ENCODE measurements around the gene NFATC4. TPM values are rescaled to one million over a fixed set of nuclear protein-coding genes. Genes with fewer than 3 reads are reported as not detected.
"Not testable (repeated sequence)": the region's sequence is repeated elsewhere in the genome, so short reads cannot be mapped to it uniquely, and the experiment has no call there.

Gene NFATC4
- total RNA-seq, 5 donors from 2014 or later (not counting 1 experiment from before 2014, with no cell fraction given): 0.16 to 0.82 (median 0.39) TPM; not detected in 1

DNA sequence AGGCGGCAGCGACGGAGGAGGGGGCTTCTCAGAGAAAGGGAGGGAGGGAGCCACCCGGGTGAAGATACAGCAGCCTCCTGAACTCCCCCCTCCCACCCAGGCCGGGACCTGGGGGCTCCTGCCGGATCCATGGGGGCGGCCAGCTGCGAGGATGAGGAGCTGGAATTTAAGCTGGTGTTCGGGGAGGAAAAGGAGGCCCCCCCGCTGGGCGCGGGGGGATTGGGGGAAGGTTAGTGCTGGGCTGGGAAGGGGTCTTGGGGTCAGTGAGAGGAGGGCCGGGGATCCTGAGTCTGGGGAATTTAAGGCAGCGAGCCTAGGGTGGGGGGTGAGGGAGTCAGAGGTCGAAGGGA is 203 bp downstream of the NFATC4 start:
- no peak for ATAC-seq (replicated peaks in 1 of 4)
- peak overlapping the region in 1 of 2 donors; percentile 54 for H3K4me3 ChIP-seq (ENCODE audit: control insufficient read depth in 1 of 2, extremely low read depth in 1 of 2, low read length in 1 of 2)
- peaks cover 29 to 35% (median 35%) of the 10 kb centered on the region in 3 donors for H3K4me1 Mint-ChIP-seq
- no peaks in the 10 kb centered on the region for H3K9me3 ChIP-seq
- no peak for DNase-seq
- H3K4me1 ChIP-seq (ENCODE audit: control insufficient read depth in 1 of 2, extremely low read depth in 1 of 2, insufficient read depth in 2 of 2, low read length in 2 of 2): peaks cover 4 to 36% of the 10 kb centered on the region in 2 experiments
- no peak overlapping the region for H3K27ac ChIP-seq (ENCODE audit: low read length)
- POLR2A ChIA-PET: no interaction called here
- peaks cover 34 to 36% of the 10 kb centered on the region in 2 donors for H3K27me3 Mint-ChIP-seq
- peak overlapping the region in 2 of 3 donors; percentile 9 to 79 for H3K4me3 Mint-ChIP-seq
- H3K27ac Mint-ChIP-seq: no peak overlapping the region
- CTCF ChIA-PET: no interaction called here
- H3K36me3 ChIP-seq (ENCODE audit: control insufficient read depth in 2 of 2, extremely low read depth in 1 of 2, insufficient read depth in 1 of 2, low read length in 1 of 2): no peaks in the 10 kb centered on the region
- no peaks in the 10 kb centered on the region for H3K9me3 Mint-ChIP-seq
- WGBS (ENCODE audit: insufficient coverage): 0% methylated on average over 8 of the region's 15 CpGs
- peaks cover 0 to 61% of the 10 kb centered on the region in 2 experiments for H3K27me3 ChIP-seq (replicated peaks in 1 of 2; ENCODE audit: control insufficient read depth in 2 of 2, extremely low read depth in 1 of 2, insufficient read depth in 2 of 2, low read length in 1 of 2)
- H3K36me3 Mint-ChIP-seq: no peaks in the 10 kb centered on the region

DNA sequence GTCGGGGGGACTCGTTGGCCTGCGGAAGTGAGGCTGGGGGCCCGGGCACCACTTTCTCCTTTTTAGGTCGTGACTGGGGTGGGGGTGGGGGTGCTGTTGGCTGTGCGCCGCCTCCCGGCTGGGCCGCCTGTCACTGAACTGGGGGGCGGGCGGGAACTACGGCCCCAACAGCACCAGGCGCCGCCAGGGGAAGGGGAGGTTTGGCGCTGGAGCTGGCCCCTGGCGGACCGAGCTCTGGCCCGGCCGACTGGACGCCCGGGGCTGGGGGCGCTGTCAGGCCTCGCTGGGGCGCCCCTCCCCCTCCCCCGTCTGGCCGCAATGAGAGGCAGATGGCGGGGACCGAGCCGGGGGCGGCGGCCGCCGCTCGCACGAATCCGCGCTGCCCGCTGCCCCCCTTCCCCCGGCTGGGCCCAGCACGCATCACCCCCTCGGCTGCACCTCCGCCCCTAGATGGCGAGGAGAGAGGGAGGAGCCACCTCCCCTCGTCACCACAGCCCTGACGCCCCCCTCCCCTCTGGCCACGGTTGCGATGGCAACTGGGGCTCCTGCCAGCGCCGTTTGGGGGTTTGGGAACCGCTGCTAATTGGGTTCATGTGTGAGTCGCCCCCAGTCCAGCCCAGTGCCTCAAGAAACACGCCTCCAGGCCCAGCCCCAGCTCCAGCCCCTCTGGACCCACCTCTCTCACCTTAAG is 723 bp downstream of the NFATC4 start:
- Mint-ChIP-seq H3K4me3 (peak overlapping the region; percentile 9 to 79 (median 34)), H3K27me3 (peaks cover 30 to 36% of the 10 kb centered on the region in 2 donors), H3K36me3 (no peaks in the 10 kb centered on the region), H3K9me3 (no peaks in the 10 kb centered on the region), H3K27ac (no peak overlapping the region), H3K4me1 (peaks cover 29 to 35% (median 35%) of the 10 kb centered on the region in 3 donors)
- CTCF ChIA-PET: no interaction called here
- H3K4me1 ChIP-seq (ENCODE audit: control insufficient read depth in 1 of 2, extremely low read depth in 1 of 2, insufficient read depth in 2 of 2, low read length in 2 of 2): peaks cover 4 to 36% of the 10 kb centered on the region in 2 experiments
- H3K9me3 ChIP-seq: no peaks in the 10 kb centered on the region
- H3K4me3 ChIP-seq (ENCODE audit: control insufficient read depth in 1 of 2, extremely low read depth in 1 of 2, low read length in 1 of 2): peak overlapping the region in 1 of 2 donors; percentile 54
- WGBS (ENCODE audit: insufficient coverage): 5% methylated on average over 7 of the region's 52 CpGs
- DNase-seq: peak in 26 of 35 experiments; percentile 13 to 57 (median 24)
- ATAC-seq (replicated peaks in 1 of 4): peak in 3 of 4 experiments; percentile 20 to 59 (median 21)
- H3K27me3 ChIP-seq (replicated peaks in 1 of 2; ENCODE audit: control insufficient read depth in 2 of 2, extremely low read depth in 1 of 2, insufficient read depth in 2 of 2, low read length in 1 of 2): peaks cover 0 to 58% of the 10 kb centered on the region in 2 experiments
- no peaks in the 10 kb centered on the region for H3K36me3 ChIP-seq (ENCODE audit: control insufficient read depth in 2 of 2, extremely low read depth in 1 of 2, insufficient read depth in 1 of 2, low read length in 1 of 2)
- POLR2A ChIA-PET: no interaction called here
- H3K27ac ChIP-seq (ENCODE audit: low read length): no peak overlapping the region

DNA sequence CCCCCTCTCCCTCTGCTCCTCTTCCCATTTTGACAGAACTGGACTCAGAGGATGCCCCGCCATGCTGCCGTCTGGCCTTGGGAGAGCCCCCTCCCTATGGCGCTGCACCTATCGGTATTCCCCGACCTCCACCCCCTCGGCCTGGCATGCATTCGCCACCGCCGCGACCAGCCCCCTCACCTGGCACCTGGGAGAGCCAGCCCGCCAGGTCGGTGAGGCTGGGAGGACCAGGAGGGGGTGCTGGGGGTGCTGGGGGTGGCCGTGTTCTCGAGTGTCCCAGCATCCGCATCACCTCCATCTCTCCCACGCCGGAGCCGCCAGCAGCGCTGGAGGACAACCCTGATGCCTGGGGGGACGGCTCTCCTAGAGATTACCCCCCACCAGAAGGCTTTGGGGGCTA is 1.5 kb downstream of the NFATC4 start:
- POLR2A ChIA-PET: no interaction called here
- 95% methylated on average over 8 of the region's 20 CpGs for WGBS (ENCODE audit: insufficient coverage)

GRCh38 chr14:24369907-24370687 is 2.1 kb downstream of the NFATC4 start:
- H3K27me3 ChIP-seq (replicated peaks in 1 of 2; ENCODE audit: control insufficient read depth in 2 of 2, extremely low read depth in 1 of 2, insufficient read depth in 2 of 2, low read length in 1 of 2): peaks cover 0 to 58% of the 10 kb centered on the region in 2 experiments
- CTCF ChIA-PET: no interaction called here
- no peak for ATAC-seq (replicated peaks in 1 of 4)
- H3K4me3 ChIP-seq (ENCODE audit: control insufficient read depth in 1 of 2, extremely low read depth in 1 of 2, low read length in 1 of 2): no peak overlapping the region
- peaks cover 27 to 40% of the 10 kb centered on the region in 2 donors for H3K27me3 Mint-ChIP-seq
- peaks cover 4 to 36% of the 10 kb centered on the region in 2 experiments for H3K4me1 ChIP-seq (ENCODE audit: control insufficient read depth in 1 of 2, extremely low read depth in 1 of 2, insufficient read depth in 2 of 2, low read length in 2 of 2)
- no peaks in the 10 kb centered on the region for H3K9me3 Mint-ChIP-seq
- no peak overlapping the region for H3K4me3 Mint-ChIP-seq
- no peaks in the 10 kb centered on the region for H3K9me3 ChIP-seq
- H3K4me1 Mint-ChIP-seq: peaks cover 29 to 34% (median 34%) of the 10 kb centered on the region in 3 donors
- H3K27ac Mint-ChIP-seq: no peak overlapping the region
- no peak overlapping the region for H3K27ac ChIP-seq (ENCODE audit: low read length)
- WGBS (ENCODE audit: insufficient coverage): 92% methylated on average over 25 of the region's 32 CpGs
- H3K36me3 ChIP-seq (ENCODE audit: control insufficient read depth in 2 of 2, extremely low read depth in 1 of 2, insufficient read depth in 1 of 2, low read length in 1 of 2): no peaks in the 10 kb centered on the region
- POLR2A ChIA-PET: no interaction called here
- H3K36me3 Mint-ChIP-seq: no peaks in the 10 kb centered on the region
- no peak for DNase-seq

More for the DNA sequence above, 1.5 kb downstream of the NFATC4 start:
- Mint-ChIP-seq H3K4me1 (peaks cover 29 to 35% (median 35%) of the 10 kb centered on the region in 3 donors), H3K4me3 (peak overlapping the region in 2 of 3 donors; percentile 34 to 79), H3K36me3 (no peaks in the 10 kb centered on the region), H3K9me3 (no peaks in the 10 kb centered on the region), H3K27ac (no peak overlapping the region), H3K27me3 (peaks cover 30 to 43% of the 10 kb centered on the region in 2 donors)
- Histone ChIP-seq H3K36me3 (ENCODE audit: control insufficient read depth in 2 of 2, extremely low read depth in 1 of 2, insufficient read depth in 1 of 2, low read length in 1 of 2) (no peaks in the 10 kb centered on the region), H3K27me3 (replicated peaks in 1 of 2; ENCODE audit: control insufficient read depth in 2 of 2, extremely low read depth in 1 of 2, insufficient read depth in 2 of 2, low read length in 1 of 2) (peaks cover 0 to 61% of the 10 kb centered on the region in 2 experiments), H3K27ac (ENCODE audit: low read length) (no peak overlapping the region), H3K4me1 (ENCODE audit: control insufficient read depth in 1 of 2, extremely low read depth in 1 of 2, insufficient read depth in 2 of 2, low read length in 2 of 2) (peaks cover 4 to 36% of the 10 kb centered on the region in 2 experiments), H3K4me3 (ENCODE audit: control insufficient read depth in 1 of 2, extremely low read depth in 1 of 2, low read length in 1 of 2) (no peak overlapping the region), H3K9me3 (no peaks in the 10 kb centered on the region)
- ATAC-seq (replicated peaks in 1 of 4) (no peak), DNase-seq (no peak)
- CTCF ChIA-PET: no interaction called here

GRCh38 chr14:24370748-24371147 is 2.8 kb downstream of the NFATC4 start:
- Histone ChIP-seq H3K9me3 (no peaks in the 10 kb centered on the region), H3K4me1 (ENCODE audit: control insufficient read depth in 1 of 2, extremely low read depth in 1 of 2, insufficient read depth in 2 of 2, low read length in 2 of 2) (peaks cover 4 to 33% of the 10 kb centered on the region in 2 experiments), H3K36me3 (ENCODE audit: control insufficient read depth in 2 of 2, extremely low read depth in 1 of 2, insufficient read depth in 1 of 2, low read length in 1 of 2) (no peaks in the 10 kb centered on the region), H3K27me3 (replicated peaks in 1 of 2; ENCODE audit: control insufficient read depth in 2 of 2, extremely low read depth in 1 of 2, insufficient read depth in 2 of 2, low read length in 1 of 2) (peaks cover 0 to 60% of the 10 kb centered on the region in 2 experiments), H3K27ac (ENCODE audit: low read length) (no peak overlapping the region), H3K4me3 (ENCODE audit: control insufficient read depth in 1 of 2, extremely low read depth in 1 of 2, low read length in 1 of 2) (no peak overlapping the region)
- H3K36me3 Mint-ChIP-seq: no peaks in the 10 kb centered on the region
- no CpG with 5 or more reads among the region's 1 CpG for WGBS (ENCODE audit: insufficient coverage)
- peaks cover 20 to 37% of the 10 kb centered on the region in 2 donors for H3K27me3 Mint-ChIP-seq
- ATAC-seq (replicated peaks in 1 of 4) (no peak), DNase-seq (no peak)
- H3K4me3 Mint-ChIP-seq: no peak overlapping the region
- CTCF ChIA-PET: interaction anchor here in 1 of 2 donors (0.5 kb wide), 1 partner anchor 46 kb away, joined by 4 read pairs; no protein-coding TSS in a partner anchor
- H3K27ac Mint-ChIP-seq: no peak overlapping the region
- peaks cover 24 to 28% (median 28%) of the 10 kb centered on the region in 3 donors for H3K4me1 Mint-ChIP-seq
- POLR2A ChIA-PET: interaction anchor here in 1 of 2 donors (0.6 kb wide), 1 partner anchor 146 kb away, joined by 6 read pairs; no protein-coding TSS in a partner anchor
- H3K9me3 Mint-ChIP-seq: no peaks in the 10 kb centered on the region

GRCh38 chr14:24371605-24372004 is 3.6 kb downstream of the NFATC4 start:
- H3K9me3 Mint-ChIP-seq; H3K9me3 ChIP-seq; H3K27ac Mint-ChIP-seq; H3K4me3 ChIP-seq (ENCODE audit: control insufficient read depth in 1 of 2, extremely low read depth in 1 of 2, low read length in 1 of 2); H3K4me3 Mint-ChIP-seq; ATAC-seq (replicated peaks in 1 of 4); H3K36me3 Mint-ChIP-seq; H3K36me3 ChIP-seq (ENCODE audit: control insufficient read depth in 2 of 2, extremely low read depth in 1 of 2, insufficient read depth in 1 of 2, low read length in 1 of 2); POLR2A ChIA-PET; DNase-seq; H3K27ac ChIP-seq (ENCODE audit: low read length): not testable (repeated sequence)
- Histone ChIP-seq H3K4me1 (ENCODE audit: control insufficient read depth in 1 of 2, extremely low read depth in 1 of 2, insufficient read depth in 2 of 2, low read length in 2 of 2) (peaks cover 3 to 25% of the 10 kb centered on the region in 2 experiments), H3K27me3 (replicated peaks in 1 of 2; ENCODE audit: control insufficient read depth in 2 of 2, extremely low read depth in 1 of 2, insufficient read depth in 2 of 2, low read length in 1 of 2) (peaks cover 0 to 60% of the 10 kb centered on the region in 2 experiments)
- Mint-ChIP-seq H3K4me1 (peaks cover 19 to 22% (median 22%) of the 10 kb centered on the region in 3 donors), H3K27me3 (peaks cover 16 to 33% of the 10 kb centered on the region in 2 donors)
- CTCF ChIA-PET: interaction anchor here in 1 of 2 donors (1.0 kb wide), 1 partner anchor 38 kb away, joined by 3 read pairs; no protein-coding TSS in a partner anchor
- WGBS (ENCODE audit: insufficient coverage): no CpG with 5 or more reads among the region's 3 CpGs
